Left renal pelvis (tissue), 4 donors: Measurements from ENCODE around the gene AXIN1. TPM values are rescaled to one million over a fixed set of nuclear protein-coding genes. Genes with fewer than 3 reads are reported as not detected.

Experiments
- DNase-seq, 4 donors: peaks; one replicate each; pipeline ENCODE4 v3.0.0-alpha.2; 2013; ENCODE audit warnings: low read depth in 4 of 4, low spot score in 3 of 4
- polyA plus RNA-seq, 4 donors: library from polyadenylated mRNA; unstranded; fragments of 120-200 nt; gene quantifications; one replicate each; pipeline ENCODE4 v1.2.1, GENCODE V29; 2013; ENCODE audit not compliant: insufficient read length in 4 of 4

AXIN1 gene
- polyA plus RNA-seq, 4 donors, result 14.9 to 22.8 (median 15.8) TPM

GRCh38 chr16:307691-308312 is 44.7 kb downstream of the AXIN1 start:
- DNase-seq, result no peak

GRCh38 chr16:306911-307370 is 45.6 kb downstream of the AXIN1 start:
- DNase-seq, result no peak

GRCh38 chr16:305916-306626 is 46.5 kb downstream of the AXIN1 start:
- no peak for DNase-seq

- no peak for DNase-seq
These were observed 48.6 kb downstream of the AXIN1 start for GRCh38 chr16:303760-304505.

GRCh38 chr16:301950-302349 is 50.6 kb downstream of the AXIN1 start:
- DNase-seq, result no peak

- DNase-seq, result no peak
These were observed 51.3 kb downstream of the AXIN1 start for GRCh38 chr16:301235-301634.

- DNase-seq, result no peak
These were observed 54.7 kb downstream of the AXIN1 start for GRCh38 chr16:297832-298231.

- DNase-seq, result no peak
These were observed 55.6 kb downstream of the AXIN1 start for GRCh38 chr16:296806-297510.

GRCh38 chr16:296276-296675 is 56.2 kb downstream of the AXIN1 start:
- no peak for DNase-seq

GRCh38 chr16:293043-293775 is 59.3 kb downstream of the AXIN1 start:
- DNase-seq, result no peak

GRCh38 chr16:291539-291938 is 61.0 kb downstream of the AXIN1 start:
- no peak for DNase-seq

- no peak for DNase-seq
These were observed 61.7 kb downstream of the AXIN1 start for GRCh38 chr16:290681-291405.

- DNase-seq, result no peak
These were observed 62.4 kb downstream of the AXIN1 start for GRCh38 chr16:290015-290680.

GRCh38 chr16:289395-289997 is 63.0 kb downstream of the AXIN1 start:
- no peak for DNase-seq

GRCh38 chr16:287981-288920 is 64.3 kb downstream of the AXIN1 start:
- no peak for DNase-seq

GRCh38 chr16:287298-287811 is 65.2 kb downstream of the AXIN1 start:
- DNase-seq, result no peak

- DNase-seq, result no peak
These were observed 65.8 kb downstream of the AXIN1 start for GRCh38 chr16:286491-287297.
